ENCODE measurements around the gene UBASH3B. TPM values are rescaled to one million over a fixed set of nuclear protein-coding genes. Genes with fewer than 3 reads are reported as not detected.

UBASH3B gene
- total and polyA plus RNA-seq, 2 of the 13 experiments (the other 11 are each of a cell fraction or from before 2014, with no cell fraction given) = 4.4 to 7.6 TPM

DNA sequence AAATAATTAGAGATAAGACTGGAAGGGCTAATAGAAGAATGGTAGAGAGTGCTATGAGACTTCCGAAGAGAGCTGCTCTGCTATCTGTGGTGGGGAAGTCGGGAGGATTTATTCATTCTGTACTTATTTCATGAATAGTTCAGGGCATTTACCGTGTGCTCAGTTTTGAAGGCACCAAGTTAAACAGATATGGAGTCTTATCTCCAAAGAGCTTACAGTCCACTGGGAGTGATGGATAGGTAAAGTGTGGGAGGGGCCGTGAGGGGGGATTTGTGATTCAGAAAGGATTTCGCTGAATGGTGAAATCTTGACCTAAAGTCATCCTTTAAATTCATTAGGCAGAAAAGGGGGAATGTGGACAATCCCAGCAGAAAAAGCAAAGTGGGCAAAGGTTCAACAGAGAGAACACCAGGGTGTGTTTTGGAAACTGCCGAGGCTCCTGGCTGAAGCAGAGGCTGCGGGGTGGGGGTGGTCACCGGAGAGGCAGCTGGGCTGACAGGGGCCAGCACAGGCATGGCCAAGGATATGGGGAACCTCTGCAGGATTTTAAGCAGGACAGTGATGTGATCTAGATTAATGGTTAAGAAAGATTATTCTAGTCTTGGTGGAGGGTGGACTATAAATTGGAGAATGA, 91.2 kb downstream of the UBASH3B start:
- DNase-seq (ENCODE audit: low spot score) (no peak), ATAC-seq (no peak), FAIRE-seq (no peak)
- Histone ChIP-seq H4K20me1 (ENCODE audit: insufficient read depth, low read length) (no peaks in the 10 kb centered on the region), H3K79me2 (ENCODE audit: insufficient read depth, low read length) (no peaks in the 10 kb centered on the region), H3K36me3 (replicated peaks in 1 of 2; ENCODE audit: control insufficient read depth in 1 of 2, insufficient read depth in 2 of 2, low read length in 2 of 2) (no peaks in the 10 kb centered on the region; a peak in 2 of 5 replicates), H3K9ac (ENCODE audit: insufficient read depth, low read depth, low read length) (no peak overlapping the region), H3K4me3 (replicated peaks in 1 of 3; ENCODE audit: insufficient read depth in 1 of 3, low read depth in 2 of 3, low read length in 3 of 3) (no peak overlapping the region), H2AFZ (ENCODE audit: low read length) (no peak overlapping the region), H3K4me2 (ENCODE audit: low read depth, low read length) (no peak overlapping the region), H3K4me1 (ENCODE audit: insufficient read depth, low read length) (no peaks in the 10 kb centered on the region), H3K9me3 (ENCODE audit: low read length) (no peaks in the 10 kb centered on the region), H3K27ac (ENCODE audit: extremely low read length, insufficient read depth, low read length) (no peak overlapping the region), H3K27me3 (ENCODE audit: control insufficient read depth in 1 of 2, insufficient read depth in 2 of 2, low read length in 2 of 2) (no peaks in the 10 kb centered on the region)
- TF ChIP-seq REXO4 (CRISPR knock-in tag; IDR thresholded peaks at IDR 0.05; ENCODE audit: borderline replicate concordance) (no peak), ZNF121 (CRISPR knock-in tag; IDR thresholded peaks at IDR 0.05) (no peak), ZFAT (CRISPR knock-in tag; conservative IDR thresholded peaks at IDR 0.05) (no peak), ATF1 (CRISPR knock-in tag; IDR thresholded peaks at IDR 0.05) (no peak), POLR2A (IDR thresholded peaks at IDR 0.05; ENCODE audit: insufficient read depth in 1 of 2, low read depth in 2 of 2, low read length in 2 of 2) (no peak), SMAD1 (CRISPR knock-in tag; IDR thresholded peaks at IDR 0.05; ENCODE audit: borderline replicate concordance, low read depth) (no peak), ARHGAP35 (CRISPR knock-in tag; IDR thresholded peaks at IDR 0.05; ENCODE audit: borderline replicate concordance) (no peak), SMARCC2 (IDR thresholded peaks at IDR 0.05) (no peak), KDM5B (CRISPR knock-in tag; IDR thresholded peaks at IDR 0.05; ENCODE audit: borderline replicate concordance) (no peak), RFXAP (CRISPR knock-in tag; IDR thresholded peaks at IDR 0.05; ENCODE audit: borderline replicate concordance) (no peak), ZNF562 (CRISPR knock-in tag; IDR thresholded peaks at IDR 0.05; ENCODE audit: borderline replicate concordance) (no peak)
- TF ChIP-seq, protein P1, sequence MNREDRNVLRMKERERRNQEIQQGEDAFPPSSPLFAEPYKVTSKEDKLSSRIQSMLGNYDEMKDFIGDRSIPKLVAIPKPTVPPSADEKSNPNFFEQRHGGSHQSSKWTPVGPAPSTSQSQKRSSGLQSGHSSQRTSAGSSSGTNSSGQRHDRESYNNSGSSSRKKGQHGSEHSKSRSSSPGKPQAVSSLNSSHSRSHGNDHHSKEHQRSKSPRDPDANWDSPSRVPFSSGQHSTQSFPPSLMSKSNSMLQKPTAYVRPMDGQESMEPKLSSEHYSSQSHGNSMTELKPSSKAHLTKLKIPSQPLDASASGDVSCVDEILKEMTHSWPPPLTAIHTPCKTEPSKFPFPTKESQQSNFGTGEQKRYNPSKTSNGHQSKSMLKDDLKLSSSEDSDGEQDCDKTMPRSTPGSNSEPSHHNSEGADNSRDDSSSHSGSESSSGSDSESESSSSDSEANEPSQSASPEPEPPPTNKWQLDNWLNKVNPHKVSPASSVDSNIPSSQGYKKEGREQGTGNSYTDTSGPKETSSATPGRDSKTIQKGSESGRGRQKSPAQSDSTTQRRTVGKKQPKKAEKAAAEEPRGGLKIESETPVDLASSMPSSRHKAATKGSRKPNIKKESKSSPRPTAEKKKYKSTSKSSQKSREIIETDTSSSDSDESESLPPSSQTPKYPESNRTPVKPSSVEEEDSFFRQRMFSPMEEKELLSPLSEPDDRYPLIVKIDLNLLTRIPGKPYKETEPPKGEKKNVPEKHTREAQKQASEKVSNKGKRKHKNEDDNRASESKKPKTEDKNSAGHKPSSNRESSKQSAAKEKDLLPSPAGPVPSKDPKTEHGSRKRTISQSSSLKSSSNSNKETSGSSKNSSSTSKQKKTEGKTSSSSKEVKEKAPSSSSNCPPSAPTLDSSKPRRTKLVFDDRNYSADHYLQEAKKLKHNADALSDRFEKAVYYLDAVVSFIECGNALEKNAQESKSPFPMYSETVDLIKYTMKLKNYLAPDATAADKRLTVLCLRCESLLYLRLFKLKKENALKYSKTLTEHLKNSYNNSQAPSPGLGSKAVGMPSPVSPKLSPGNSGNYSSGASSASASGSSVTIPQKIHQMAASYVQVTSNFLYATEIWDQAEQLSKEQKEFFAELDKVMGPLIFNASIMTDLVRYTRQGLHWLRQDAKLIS (CRISPR knock-in tag; IDR thresholded peaks at IDR 0.05) = no peak
- TF ChIP-seq, protein P2, sequence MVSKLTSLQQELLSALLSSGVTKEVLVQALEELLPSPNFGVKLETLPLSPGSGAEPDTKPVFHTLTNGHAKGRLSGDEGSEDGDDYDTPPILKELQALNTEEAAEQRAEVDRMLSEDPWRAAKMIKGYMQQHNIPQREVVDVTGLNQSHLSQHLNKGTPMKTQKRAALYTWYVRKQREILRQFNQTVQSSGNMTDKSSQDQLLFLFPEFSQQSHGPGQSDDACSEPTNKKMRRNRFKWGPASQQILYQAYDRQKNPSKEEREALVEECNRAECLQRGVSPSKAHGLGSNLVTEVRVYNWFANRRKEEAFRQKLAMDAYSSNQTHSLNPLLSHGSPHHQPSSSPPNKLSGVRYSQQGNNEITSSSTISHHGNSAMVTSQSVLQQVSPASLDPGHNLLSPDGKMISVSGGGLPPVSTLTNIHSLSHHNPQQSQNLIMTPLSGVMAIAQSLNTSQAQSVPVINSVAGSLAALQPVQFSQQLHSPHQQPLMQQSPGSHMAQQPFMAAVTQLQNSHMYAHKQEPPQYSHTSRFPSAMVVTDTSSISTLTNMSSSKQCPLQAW (CRISPR knock-in tag; IDR thresholded peaks at IDR 0.05) = no peak
- TF ChIP-seq, protein P3, sequence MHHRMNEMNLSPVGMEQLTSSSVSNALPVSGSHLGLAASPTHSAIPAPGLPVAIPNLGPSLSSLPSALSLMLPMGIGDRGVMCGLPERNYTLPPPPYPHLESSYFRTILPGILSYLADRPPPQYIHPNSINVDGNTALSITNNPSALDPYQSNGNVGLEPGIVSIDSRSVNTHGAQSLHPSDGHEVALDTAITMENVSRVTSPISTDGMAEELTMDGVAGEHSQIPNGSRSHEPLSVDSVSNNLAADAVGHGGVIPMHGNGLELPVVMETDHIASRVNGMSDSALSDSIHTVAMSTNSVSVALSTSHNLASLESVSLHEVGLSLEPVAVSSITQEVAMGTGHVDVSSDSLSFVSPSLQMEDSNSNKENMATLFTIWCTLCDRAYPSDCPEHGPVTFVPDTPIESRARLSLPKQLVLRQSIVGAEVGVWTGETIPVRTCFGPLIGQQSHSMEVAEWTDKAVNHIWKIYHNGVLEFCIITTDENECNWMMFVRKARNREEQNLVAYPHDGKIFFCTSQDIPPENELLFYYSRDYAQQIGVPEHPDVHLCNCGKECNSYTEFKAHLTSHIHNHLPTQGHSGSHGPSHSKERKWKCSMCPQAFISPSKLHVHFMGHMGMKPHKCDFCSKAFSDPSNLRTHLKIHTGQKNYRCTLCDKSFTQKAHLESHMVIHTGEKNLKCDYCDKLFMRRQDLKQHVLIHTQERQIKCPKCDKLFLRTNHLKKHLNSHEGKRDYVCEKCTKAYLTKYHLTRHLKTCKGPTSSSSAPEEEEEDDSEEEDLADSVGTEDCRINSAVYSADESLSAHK (CRISPR knock-in tag; IDR thresholded peaks at IDR 0.05; ENCODE audit: borderline replicate concordance) = no peak
- ChIA-PET CTCF (ENCODE audit: low intra/inter-chr PET ratio, low total read pairs) (no interaction called here), POLR2A (no interaction called here)
- intact Hi-C loops (cut with micrococcal nuclease; ENCODE audit: unreplicated experiment) (no loop called here), in situ Hi-C loops (cut with HindIII; ENCODE audit: extremely low pct_ligation_motif_present, low pct_unique_long_range_greater_than_20kb) (no loop called here)
- BruUV-seq (replicated peaks) = no TSS peak
- WGBS (ENCODE audit: low lambda C conversion rate) = 69% methylated on average over 8 of the region's 8 CpGs

All from HepG2 (cell line).